CD4-positive, alpha-beta T cell treated with Interleukin-15 for 1 hour (primary cell): ENCODE data around the gene ARPIN.
"Not testable (repeated sequence)": the region's sequence is repeated elsewhere in the genome, so short reads cannot be mapped to it uniquely, and the experiment has no call there.

ENCODE experiments used
- DNase-seq: peaks from one replicate; pipeline ENCODE4 v3.0.0-alpha.2; 2020

The ARPIN gene

DNA sequence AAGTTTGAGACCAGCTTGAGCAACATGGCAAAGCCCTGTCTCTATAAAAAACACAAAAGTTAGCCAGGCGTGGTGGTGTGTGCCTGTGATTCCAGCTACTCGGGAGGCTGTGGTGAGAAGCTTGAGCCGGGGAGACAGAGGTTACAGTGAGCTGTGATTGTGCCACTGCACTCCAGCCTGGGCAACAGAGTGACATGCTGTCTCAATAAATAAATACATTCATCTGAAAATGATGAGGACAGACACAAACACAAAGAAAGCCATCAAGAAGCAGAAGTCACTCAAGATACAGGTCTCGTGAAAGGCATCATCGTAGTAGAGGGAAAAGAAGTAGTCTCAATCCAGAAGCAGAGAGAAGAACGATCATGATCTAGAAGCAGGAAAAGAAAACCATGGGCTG is 37.0 kb downstream of the ARPIN start:
- no peak for DNase-seq

- peak; percentile 77 for DNase-seq
These were observed 37.7 kb downstream of the ARPIN start for GRCh38 chr15:89874926-89875564.

DNA sequence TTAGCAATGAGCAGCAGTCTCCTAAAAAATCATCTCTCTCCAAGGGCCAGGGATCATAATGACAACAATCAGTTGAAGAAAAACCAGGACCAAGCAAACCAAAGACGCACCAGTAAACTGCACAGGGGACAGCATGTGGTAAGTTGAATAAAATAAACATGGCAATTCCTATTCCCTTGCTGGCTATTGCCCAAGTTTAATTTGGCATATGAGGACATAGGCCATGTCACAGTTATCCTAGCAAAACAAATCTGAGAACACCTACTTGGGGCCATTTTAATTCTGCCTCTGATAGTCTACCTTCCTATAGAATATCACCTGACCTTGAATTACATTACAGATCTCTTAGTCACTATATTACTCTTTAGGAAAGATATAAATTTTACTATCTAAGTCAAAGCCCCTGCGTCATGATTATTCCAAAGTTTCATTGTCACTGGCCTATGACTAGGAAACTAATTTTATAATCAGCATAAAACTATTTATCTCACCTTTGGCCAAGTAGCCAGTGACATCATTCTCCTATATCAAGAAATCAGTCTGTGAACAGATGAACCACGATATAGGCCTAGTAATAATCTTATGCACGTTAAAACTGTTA is 42.0 kb downstream of the ARPIN start:
- no peak for DNase-seq

GRCh38 chr15:89870006-89870405 is 42.7 kb downstream of the ARPIN start:
- DNase-seq: no peak

DNA sequence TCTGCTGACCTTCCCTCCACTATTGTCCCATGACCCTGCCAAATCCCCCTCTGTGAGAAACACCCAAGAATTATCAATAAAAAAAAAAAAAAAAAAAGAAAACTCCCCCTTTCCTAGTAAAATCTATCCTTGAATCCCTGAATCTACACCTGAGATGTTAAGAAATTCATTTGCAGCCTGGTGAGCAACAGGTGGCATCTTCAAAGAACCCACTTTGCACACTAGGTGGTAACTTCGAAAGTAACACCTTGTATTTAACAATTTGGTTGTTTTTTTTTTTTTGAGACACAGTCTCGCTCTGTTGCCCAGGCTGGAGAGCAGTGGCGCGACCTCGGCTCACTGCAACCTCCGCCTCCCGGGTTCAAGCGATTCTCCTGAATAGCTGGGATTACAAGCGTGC is 43.3 kb downstream of the ARPIN start:
- not testable (repeated sequence) for DNase-seq

DNA sequence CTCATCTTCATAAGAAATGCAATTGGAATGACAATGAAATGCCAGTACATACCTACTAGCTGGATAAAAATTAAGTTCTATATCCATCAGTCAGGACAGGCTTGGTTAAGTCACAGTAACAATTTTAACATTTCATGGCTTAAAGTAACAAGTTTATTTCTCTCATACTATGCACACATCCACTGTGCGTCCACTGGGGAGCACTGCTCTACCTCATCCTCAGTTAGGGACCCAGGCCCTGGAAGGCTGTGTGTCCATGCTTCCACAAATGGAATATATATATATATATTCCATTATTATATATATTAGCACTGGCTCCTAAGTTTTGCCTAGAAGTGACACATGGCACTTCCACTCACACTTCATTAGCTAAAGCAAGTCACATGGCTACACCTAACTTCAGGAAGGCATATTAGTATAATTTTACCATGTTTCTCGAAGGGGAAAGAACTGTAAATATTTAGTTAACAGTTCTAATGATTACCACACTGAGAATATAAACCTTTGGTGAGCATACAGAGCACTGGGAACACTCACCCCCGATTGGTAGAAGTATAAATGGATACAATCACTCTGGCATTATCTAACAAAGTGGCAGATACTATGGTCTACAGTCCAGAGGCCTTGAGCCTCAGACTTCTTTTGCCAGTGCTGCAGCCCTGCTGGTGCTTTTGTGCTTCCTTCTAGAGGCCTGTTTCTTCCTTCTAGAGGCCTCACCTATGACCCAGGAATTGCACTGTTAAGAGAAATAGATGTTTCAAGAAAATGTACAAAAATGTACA is 47.6 kb downstream of the ARPIN start:
- DNase-seq: no peak

DNA sequence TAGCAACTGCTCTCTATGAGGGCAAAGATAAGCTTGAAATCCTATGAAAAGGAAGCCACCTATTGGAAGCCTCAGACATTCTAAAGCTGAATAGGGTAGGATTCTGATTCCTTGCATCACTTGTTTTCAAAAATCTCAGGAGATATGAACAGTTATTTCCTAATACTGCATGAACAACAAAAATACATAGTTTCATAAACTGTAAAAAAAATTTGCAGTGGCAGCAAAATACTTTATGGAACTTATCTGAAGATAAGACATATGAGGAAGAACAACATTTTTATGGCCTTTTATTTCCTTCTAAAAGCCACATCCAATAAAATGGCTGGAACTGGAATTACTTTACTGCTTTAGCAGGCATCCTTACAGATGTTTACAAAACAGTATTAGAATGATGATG is 48.8 kb downstream of the ARPIN start:
- no peak for DNase-seq

DNA sequence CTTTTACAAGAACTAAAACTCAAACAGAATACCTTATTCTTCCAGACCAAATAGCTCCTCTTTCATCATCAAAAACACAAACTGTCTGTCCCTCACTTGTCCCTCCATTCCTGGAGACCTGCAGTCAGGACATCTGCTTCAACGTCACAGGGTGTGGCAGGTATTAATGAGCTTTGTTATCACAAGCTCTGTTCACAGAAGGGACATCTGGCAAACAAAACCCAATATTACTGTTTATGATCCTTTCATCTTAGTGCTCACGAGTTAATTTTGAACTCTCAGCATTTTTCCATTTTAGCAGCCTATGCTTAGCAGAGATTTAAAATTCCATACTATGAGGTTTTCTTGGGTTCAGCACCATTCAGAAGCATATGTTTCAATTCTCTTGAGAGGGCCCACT is 51.9 kb downstream of the ARPIN start:
- no peak for DNase-seq

DNA sequence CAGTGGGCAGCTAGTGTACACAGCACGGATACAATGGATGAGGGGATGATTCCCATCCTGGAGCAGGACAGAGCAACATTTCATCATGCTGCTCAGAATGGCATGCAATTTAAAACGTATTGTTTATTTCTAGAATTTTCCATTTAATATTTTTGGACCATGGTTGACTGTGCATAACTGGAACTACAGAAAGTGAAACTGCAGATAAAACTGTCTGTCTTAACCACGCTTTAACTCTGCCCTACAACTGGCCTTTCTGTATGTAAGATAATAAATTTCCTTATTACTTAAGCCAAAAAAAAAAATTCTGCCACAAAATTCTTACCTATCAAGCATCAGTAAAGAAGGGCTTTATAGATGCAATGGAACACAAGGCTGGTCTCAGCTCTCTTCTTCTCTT is 52.3 kb downstream of the ARPIN start:
- DNase-seq: no peak

DNA sequence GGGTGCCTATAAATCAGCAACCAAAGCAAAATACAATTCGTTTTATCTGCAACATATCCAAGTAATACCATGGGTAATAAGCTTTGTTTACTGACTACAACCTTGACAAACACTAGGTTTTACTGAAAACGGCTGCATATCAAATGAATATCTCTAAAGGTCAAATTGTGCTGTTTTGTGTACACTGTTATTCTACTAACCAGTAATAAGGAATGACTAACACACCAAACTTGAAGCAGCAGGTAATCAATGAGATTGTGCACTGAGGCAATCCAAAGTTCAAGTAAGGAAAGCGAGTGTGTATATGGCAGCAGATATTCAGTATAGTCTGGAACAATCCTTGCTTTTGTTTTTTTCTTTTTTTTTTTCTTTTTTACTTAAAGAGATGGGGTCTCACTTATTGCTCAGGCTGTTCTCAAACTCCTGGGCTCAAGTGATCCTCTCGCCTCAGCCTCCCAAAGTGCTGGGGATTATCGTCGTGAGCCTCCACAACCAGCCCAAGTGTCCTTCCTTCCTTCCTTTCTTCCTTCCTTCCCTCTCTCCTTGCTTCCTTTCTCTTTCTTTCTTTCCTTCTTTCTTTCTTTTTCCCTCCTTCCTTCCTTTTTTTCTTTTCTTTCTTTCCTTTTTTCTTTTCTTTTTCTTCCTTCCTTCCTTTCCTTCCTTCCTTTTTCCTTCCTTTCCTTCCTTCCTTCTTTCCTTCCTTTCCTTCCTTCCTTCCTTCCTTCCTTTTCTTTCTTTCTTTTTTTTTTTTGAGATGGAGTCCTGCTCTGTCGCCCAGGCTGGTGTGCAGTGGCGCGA is 53.9 kb downstream of the ARPIN start:
- no peak for DNase-seq

DNA sequence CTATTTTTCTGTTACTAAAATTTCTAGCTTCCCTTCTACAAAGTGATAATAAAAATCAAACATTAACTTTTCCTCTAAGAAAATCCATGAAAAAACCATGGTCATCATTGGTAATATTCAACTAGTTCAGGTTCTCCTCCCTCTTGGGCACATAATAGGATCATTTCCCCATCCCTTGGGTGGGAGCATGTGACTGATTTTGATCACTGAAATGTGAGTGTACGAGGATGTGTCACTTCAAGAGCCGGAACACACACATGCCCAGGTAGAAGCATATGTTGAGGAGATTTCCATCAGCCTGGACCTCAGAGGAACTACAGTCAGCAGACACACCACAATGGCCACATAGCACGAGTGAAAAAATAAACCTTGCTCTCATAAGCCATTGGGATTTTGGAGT is 55.1 kb downstream of the ARPIN start:
- DNase-seq: no peak

- DNase-seq: no peak
These were observed 56.8 kb downstream of the ARPIN start for GRCh38 chr15:89855948-89856347.

GRCh38 chr15:89854863-89855262 is 57.9 kb downstream of the ARPIN start:
- not testable (repeated sequence) for DNase-seq

DNA sequence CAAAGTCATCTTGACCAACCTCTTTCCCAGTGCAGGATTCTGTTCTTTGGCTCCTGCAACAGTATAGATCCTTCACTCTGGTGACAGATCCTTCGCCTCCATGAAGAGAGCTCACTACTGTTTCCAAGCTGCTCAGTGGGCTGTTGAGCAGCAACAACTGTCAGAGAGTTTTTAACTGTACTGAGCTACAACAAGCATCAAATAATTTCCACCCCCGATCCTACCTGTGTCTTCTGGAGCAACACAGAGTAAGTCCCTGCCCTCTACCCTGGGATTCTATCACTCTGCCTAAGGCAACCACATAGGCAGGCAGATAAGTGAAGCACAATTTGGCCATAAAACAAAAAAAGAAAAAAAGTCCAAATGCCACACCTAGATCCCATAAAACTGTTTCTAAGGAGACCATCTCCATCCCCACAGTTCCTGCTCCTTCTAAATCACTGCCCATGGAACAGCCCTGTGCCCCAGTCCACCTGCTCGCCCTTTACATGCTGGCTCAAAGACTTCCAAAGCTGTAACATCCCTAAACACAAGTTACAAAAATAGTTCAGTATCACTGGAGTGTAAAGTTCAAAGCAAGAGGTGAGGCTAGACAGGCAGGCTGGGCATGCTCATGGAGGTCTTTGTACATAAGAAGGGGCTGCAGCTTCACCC is 60.3 kb downstream of the ARPIN start:
- no peak for DNase-seq

DNA sequence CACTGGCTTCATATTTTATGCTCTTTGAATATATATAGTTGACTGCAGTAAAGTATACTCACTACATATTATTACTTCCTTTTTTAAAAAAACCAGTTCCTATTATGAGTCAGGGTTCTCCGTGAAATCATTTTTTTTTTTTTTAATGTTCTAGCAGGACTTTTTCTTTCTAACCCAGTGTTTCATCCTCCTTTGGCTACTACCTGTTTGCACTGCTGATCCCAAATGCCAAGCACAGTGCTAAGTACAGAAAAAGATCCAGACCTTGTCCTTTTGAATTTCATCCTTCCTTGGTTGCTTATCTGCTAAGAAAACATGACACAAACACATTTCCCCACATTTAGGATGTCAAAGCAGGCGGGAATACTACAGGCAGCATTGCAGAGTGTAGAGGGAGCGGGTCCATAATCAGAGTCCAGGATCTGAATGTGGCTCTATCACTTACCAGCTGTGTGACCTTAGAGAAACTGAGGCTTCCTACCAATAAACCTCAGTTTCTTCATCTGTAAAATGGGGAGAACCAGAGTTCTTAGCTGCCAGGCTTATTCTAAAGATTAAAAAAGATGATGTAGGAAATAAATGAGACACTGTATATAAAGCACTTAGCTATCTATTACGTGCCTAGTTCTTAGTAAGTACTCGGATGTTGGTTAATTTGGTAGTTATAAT is 60.9 kb downstream of the ARPIN start:
- DNase-seq: no peak

DNA sequence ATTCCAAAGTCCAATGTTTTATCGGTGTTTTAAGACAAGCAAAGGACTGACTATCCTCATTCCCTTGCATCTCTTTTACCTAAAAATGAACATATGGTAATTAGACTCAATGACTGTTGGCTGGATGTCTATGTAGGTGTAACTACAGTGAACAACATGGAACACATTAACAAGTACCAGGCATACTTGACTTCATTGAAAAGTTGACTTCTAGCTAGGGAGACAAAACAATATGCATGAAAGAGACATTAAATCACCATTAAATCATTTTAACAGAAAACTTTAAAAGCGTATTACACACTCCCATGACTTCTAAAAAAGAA is 63.8 kb downstream of the ARPIN start:
- DNase-seq: no peak

- DNase-seq: no peak
These were observed 65.7 kb downstream of the ARPIN start for GRCh38 chr15:89847101-89847500.

DNA sequence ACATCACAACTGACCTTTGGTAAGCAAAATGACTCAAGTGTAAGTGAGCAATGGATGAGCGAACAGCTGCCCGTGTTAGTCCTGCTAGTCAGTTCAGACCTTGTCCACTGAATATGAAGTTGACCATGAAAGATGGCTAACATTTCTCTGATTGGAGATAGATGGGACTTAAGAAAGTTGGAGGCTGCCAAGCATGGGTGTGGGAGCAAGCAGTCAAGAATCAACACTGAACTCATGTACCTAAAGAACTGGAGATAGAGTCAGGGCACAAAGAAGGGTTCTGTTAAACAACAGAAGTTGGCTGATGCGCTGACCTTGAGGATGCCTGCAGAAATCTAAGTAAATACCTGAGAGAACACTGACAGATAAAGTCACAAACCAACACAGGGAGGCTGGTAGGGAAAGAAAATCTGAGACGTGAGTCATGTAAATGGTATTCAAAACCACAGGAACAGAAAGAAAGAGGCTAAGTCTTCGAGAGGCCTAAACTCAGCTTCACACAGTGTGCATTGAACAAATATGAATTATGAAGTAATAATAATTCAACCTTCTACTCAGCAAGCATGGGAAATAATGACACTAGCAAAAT is 67.4 kb downstream of the ARPIN start:
- no peak for DNase-seq
